CD4-positive, alpha-beta T cell treated with Interferon alpha-2 for 1 hour (primary cell): ENCODE measurements around the gene DGLUCY.

Experiments used
- DNase-seq, 2 donors: peaks; one replicate each; pipeline ENCODE4 v3.0.0-alpha.2; 2020 to 2022

Gene DGLUCY

DNA sequence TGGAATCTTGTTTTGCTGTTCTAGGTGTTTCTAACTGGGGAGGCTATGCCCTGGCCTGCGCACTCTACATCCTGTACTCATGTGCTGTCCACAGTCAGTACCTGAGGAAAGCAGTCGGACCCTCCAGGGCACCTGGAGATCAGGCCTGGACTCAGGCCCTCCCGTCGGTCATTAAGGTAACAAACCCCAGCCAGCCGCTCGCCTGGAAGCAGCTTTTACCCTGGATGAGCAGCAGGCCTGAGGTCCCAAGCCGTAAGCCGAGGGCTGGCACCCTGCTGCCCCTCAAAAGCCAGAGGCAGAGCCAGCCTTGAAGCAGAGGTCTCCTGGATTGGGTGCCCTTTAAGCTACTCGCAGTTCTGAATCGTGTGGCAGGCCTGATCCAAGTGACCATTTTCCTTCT lies 101.5 kb downstream of the DGLUCY start:
- no peak for DNase-seq

DNA sequence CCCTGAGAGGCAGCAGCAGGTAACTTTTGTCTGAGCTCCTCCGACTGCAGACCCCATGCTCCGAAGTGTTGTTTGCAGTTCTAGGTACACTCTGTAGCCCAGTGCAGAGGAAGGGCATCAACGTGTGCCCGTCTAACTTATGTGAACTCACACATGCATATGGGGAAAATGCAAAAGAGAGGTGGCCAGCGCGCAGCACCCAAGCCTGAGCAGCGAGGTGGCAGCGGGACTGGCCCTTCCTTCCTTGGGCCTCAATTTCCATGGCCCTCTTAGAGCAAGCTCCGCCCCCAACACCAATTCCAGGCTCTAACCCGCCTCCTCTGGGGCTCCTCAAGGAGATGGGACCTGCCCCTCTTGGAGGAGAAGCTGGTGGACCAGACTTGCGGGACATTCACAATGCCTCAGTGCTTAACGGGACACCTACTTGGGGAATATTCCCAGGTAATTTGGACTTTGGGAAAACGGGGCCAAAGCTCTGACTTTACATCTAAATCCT lies 102.9 kb downstream of the DGLUCY start:
- no peak for DNase-seq

DNA sequence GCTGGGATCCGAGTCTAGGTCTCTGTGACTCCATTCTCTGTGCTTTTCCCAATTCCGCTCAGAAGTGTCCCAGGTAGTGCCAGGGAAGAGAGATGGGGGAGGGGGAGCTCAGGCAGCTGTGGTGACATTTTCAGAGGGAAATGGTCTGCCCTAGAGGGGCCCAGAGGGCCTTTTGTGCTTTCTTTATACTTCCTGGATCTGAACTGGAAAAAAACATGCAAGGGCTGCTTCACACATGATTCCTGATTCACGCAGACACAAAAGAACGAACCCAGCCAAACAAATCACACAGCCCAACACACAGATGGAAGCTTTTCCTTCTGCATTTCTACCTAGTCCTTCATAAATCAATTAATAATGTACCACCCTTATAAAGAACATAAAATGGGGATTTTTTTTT lies 104.1 kb downstream of the DGLUCY start:
- no peak for DNase-seq

DNA sequence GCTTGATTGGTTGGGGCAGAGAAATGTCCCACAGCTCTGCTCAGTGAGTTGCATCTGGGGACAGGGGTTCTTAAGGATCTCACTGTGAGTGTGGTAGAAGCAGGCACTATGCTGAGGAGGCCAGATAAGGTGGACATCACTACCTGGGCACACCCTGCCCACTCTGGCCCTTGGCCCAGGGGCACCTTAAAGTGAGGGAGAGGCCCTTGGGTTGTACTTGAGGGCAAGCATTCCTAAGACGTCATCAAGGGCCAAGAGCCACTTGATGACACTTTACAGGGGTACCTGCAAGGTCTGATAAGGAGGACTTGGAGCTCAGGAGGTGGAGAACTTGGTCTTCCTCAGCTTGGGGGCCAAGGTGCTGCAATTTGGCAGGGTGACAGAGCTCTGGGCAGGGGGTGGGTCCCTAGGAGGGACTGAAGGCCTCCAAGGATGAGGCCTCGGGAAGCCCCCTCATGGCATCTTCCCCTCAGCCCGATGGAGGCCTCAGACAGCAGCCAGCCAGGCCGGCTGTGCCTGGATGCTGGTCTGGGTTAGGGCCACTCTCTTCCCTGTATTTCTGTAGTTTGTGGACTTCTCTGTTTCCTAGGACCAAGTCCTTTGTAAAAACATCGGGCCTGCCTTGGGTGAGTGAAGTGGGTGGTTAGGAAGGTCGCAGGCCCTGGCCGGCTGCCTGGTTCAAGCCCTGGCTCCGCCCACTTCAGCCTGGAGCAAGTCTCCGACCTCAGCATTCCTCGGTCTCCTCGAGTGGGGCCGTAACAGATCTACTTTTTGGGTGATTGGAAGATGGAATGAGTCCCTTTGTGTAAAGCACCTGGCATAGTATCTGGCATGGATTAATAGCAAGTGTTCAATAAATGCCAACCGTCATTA lies 105.9 kb downstream of the DGLUCY start:
- DNase-seq: no peak

DNA sequence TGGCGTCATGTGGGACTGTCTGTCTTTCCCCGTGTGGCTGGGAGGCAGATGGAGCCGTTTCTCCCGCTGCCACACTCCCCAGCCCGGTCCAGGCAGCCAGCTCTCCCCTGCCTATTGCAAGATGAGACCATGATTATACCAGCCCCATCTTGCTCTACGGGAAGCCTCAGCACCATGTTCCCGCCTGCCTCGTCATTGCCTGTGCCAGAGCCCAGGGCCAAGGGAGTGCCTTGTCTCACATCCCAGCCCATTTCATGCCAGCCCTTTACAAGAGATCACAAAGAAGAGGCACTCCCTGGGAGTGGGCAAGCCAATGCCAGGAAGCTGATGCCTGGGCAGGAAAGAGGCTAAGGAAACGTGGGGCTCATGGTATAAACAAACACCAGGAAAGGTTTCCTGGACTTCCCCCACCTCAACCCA lies 106.7 kb downstream of the DGLUCY start:
- no peak for DNase-seq

DNA sequence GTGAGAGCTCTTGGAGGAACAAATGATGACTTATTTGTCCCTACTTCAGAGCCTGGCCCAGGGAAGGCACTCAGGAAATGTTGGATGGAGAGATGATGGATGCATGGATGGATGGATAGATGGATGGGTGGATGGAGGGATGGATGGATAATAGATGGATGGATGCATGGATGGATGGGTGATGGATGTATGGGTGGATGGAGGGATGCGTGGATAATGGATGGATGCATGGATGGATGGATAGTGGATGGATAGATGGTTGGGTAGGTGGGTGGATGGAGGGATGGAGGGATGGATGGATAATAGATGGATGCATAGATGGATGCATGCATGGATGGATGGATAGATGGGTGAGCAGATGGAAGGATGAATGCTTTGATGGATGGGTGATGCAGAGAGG lies 107.4 kb downstream of the DGLUCY start:
- no peak for DNase-seq

DNA sequence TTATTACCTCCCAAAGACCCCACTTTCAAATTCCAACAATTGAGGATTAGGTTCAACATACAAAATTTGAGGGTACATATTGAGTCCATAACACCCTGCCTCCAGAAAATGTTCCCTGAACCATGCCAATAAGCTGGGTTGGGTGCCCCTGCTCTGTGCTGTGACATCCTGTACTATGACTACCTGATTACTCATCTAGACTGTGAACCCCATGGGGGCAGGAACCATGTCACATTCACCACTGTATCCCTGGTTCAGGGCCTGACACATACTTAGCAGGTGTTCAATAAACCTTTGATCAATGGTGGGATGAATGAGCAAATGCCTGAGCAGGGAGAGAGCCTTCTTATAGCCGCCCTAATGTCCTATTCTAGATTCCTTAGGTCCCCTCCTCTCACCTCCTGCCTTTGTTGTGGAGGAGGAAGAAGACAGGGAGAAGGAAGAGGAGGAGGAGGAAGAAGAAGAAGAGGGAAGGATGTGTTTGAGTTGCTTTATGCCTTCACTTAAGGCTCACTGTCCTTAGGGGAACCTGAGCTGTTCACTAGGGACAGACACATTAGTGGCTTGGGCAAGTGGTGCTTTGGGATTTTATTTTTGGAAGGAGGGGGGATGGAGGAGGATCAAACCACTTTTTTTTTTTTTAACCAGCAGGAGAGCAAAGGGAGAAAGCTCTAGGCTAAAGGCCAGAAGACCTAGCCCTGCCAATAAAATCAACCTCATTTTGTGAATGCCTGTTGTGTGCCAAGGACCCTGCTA lies 109.3 kb downstream of the DGLUCY start:
- DNase-seq: no peak

DNA sequence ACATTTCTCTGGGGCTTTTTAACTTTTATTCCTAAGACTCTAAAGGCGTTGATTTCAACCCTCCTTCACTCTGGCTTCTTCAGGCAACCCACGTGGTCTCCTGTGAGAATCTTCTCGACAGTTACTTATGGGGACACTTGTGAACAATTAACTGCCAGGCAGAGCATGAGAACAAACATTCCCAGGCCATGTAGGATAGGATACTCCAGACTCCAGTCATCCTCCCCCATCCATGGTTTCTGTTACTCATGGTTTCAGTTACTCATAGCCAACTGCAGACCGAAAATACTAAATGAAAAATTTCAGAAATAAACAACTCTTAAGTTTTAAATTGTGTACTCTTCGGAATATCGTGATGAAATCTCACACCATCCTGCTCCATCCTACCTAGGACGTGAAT lies 111.2 kb downstream of the DGLUCY start:
- DNase-seq: no peak

DNA sequence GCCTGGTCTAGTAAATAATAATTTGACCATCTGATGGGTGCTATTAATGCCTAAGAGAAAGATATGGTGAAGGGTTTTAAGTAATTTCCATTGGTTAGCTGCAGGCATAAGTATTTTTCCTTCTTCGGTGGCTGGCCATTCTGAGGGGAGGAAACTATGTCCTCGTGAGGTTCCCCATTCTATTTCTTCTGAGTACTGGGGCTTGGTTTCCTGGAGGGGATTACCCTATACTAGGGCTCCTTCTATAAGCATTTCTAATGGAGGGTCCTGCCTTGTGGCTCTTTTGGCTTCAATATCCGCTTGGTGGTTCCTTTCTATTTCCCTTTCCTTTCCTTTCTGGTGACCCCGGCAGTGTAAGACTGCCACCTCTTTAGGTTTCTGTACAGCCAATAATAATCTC lies 112.5 kb downstream of the DGLUCY start:
- DNase-seq: peak in 1 of 2 donors; percentile 50

DNA sequence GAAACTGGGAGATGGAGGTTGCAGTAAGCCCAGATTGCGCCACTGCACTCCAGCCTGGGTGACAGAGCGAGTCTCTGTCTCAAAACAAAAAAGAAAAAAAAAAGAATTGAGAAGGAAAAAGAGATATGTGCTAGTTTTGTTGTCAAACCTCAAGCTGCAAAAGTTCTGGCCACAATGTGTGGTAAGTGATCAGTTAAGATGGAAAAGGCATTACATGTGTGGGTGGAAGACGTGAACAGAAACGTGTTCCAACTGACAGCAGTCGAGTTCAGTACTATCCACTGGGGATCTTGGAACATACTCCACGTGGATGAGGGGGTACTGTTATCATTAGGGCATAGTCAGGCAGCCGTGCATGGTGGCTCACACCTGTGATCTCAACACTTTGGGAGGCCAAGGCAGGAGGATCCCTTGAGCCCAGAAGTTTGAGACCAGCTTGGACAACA lies 113.3 kb downstream of the DGLUCY start:
- DNase-seq: peak in 1 of 2 donors; percentile 47

DNA sequence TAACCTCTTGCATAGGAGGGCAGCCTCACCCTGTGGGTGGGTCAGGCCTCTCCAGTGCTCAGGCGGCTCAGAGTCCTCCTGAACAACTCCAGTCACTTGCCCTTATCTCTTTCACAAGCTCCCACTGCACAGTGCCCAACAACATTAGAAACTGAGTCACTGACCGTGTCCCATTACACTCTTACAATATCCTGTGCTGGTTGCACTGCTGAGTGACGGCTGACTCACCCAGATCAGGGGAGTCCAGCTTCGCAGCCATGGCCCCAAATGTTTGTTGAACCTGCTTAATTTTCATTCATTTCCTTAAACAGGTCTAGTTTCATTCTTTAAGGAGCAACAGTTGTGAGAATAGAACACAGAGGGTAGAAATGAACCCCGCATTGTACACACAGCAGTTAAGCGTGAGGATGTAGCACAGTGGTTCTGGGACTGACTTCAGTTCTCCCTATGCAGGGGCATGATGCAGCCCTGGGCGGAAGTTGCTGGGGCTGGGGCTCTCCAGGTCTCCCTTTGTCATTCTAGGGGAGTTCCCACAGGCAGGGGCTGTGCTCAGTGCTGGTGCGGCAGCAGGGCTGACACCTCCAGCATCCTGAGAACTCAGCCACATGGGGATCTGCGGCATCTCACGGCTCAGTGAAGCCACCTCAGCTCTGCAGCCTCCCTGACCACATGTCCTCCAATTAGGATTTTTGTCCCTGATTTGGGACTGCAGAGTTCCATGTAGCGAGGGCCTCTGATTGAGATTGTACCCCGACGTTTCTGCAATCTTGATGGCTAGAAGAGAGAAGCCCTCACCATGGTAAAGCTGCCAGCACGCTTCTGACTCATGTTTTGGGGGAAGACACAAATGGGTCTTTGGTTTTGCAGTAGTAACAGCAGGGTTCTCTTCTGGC lies 114.5 kb downstream of the DGLUCY start:
- peak; percentile 67 to 84 for DNase-seq

DNA sequence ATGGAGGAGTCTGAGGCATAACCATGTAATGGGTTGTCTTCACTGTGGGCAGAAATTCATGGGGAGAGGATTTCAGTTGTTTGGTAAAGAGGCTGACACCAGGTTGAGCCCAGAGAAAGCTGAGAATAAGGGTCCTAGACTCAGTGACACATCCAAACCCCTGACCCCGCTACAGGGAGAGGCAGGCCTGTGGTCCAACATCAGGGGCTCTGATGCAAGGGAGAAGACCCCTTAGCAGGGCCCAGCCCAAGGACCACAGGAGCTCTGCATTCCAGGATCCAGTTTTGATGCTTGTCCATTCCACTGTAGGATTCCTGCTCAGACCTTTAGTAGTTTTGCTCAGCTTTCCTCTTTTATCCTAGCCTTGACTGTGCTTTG lies 115.1 kb downstream of the DGLUCY start:
- no peak for DNase-seq

DNA sequence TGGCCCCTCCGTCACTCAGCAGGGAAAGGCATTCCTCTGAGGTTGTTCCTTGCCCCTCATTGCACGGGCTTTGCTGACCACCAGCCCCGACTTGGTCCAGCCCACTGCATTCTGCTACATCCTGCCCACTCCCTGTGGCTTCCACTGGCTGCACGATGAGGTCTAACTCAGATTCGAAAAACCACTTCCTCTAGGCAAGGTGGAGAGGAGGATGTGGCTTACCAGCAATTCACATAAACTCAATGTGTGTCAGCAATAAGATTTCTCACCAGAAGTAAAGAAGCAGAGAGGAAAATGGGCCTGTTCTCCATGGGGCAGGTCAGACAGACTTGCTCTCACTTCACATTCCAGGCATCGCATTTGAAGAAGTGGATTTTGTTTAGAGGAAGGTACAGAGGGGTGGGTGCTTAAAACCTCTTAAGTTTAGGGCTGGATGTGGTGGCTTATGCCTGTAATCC lies 115.9 kb downstream of the DGLUCY start:
- peak; percentile 64 to 84 for DNase-seq

DNA sequence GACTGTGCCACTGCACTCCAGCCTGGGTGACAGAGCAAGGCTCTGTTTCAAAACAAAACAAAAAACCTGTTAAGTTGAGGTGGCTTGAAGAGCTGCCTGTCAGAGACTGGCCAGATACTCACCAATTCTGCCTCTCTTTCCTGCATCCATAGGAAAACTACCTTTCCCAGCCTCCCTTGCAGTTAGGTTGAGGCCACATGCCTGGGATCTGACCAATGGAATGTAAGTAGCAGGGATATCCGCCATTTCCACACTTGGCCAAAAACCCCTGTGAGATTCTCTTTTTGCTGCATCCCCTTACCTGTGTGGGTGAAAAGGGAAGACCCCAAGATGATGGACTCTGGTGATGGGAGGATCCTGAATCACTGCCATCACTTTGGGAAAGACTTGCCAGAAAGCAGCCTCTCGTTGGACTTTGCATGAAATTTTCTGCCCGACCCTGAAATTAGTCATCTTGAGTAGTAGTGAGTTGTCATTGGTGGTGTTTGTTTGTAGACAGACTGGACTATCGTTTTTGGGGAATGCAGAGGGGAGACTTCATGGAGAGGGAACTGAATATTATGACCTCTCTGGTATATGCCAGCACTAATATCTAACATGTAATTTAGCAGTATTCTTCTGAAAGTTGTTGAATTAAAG lies 116.6 kb downstream of the DGLUCY start:
- peak in 1 of 2 donors; percentile 49 for DNase-seq

DNA sequence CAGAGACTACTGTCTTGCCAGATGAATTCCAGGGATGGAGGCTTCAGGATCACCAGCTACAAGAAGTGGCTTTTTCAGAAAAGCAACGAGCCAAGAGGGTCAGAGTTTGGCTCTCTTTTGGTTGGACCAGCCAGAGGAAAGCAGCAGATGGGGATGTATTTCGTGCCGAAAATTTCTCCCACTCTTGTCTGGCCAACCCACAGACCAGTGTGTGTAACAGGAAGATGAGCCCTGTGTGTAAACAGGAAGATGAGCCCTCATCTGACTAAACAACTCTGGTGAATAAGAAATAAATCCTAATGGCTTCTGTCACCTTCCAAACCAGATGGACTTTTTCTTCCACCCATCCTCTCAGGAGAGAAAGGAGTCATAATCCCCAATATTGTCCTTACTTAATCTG lies 117.6 kb downstream of the DGLUCY start:
- no peak for DNase-seq

DNA sequence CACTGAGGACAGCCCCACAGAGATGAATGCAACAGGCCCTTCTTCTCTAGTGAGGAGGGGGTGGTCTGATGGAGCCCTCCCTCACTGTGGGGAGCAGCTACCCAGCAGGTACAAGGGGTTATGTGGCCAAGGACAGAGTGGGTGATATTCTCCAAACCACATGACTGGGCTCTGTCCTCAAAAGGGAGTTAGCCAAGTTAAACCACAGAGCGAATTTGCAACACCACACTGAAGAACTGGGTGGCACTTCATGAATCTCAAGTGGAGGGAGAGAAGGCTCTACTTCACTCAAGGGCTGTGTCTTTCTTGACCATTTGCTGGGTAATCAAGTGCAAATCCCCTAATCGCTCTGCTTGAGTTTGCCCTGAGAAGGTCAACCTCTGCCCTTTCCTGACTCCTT lies 118.2 kb downstream of the DGLUCY start:
- DNase-seq: no peak

DNA sequence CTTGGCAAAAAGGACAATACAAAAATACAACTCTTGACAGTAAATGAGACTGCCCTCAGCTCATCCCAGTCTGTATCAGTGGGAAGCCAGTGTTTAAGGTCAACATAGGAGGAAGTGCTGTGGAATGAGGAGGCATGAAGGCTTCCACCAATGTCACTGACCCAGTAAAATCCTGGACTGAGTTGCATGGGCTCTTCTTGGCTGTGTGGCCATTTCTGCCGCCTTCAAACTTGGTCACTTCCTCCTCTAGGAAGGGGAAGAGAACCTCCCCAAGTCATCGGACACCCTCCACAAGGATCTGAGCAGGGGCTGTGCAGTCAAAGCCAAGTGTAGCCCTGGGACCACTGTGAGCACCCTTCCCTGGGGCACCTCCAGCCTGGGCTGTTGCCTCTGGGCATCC lies 118.7 kb downstream of the DGLUCY start:
- no peak for DNase-seq

DNA sequence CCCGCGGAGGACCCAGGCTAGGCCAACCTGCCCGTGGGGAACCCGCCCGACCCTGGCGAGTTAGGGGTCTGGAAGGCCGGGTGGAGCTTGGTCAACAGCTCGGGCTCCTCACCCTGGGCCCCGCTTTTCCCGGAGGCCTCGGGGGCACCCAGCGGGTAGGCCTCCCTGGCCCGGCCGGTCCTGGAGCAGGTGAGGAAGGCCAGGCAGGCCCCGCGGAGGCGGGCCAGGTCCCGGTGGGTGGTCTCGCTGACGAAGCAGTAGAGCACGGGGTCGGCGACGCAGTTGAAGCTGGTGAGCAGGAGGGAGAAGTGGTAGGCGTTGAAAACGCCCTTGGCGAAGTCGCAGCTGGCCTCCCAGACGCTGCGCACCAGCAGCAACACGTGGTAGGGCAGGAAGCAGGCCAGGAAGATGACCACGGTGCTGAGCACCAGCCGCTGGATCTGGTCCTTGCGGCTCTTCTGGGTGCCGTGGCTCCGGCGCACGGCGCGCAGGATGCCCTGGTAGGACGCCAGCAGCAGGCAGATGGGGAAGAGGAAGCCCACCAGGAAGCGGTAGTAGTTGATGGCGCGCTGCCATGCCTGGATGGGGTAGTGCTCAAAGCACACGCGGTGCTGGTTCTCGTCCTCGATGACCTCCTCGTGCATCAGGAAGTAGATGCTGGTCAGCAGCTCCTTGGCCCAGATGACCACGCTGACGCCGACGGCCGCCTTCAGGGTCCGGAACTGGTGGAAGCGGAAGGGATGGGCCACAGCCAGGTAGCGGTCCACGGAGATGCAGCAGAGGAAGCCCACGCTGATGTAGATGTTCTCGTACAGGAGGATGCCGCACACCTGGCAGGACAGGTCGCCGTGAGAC lies 120.3 kb downstream of the DGLUCY start:
- DNase-seq: no peak

DNA sequence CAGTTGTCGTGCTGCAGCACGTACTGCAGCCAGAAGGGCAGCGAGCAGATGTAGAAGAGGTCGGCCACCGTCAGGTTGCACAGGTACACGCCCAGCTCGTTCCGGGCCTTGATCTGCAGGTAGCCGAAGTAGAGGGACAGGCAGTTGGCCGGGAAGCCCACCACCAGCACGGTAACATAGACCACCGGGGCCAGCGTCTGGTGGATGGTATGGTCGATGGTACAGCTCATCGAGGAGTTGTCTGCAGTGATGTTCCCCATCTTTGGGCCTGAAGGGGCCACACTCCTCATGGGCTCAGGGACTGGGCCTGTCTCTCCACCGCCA lies 120.9 kb downstream of the DGLUCY start:
- no peak for DNase-seq

DNA sequence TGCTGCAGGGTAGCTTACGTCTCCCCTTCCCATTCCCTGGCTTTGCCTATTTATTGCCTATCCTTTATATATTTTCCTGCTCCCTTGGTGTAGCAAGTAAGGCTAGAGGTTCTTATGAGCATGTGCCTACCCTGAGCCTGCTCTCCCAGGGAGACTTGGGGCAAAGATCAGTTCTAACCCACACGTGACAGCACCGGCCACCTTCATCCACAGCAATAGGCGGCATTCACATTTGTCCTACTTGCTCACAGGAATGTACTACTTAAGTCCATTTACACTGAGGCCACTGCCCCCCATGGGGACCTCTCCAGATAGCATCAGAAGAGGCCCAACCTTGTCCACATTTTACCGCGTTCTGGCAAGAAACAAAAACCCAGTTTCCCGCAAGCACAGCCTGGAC lies 122.0 kb downstream of the DGLUCY start:
- no peak for DNase-seq

DNA sequence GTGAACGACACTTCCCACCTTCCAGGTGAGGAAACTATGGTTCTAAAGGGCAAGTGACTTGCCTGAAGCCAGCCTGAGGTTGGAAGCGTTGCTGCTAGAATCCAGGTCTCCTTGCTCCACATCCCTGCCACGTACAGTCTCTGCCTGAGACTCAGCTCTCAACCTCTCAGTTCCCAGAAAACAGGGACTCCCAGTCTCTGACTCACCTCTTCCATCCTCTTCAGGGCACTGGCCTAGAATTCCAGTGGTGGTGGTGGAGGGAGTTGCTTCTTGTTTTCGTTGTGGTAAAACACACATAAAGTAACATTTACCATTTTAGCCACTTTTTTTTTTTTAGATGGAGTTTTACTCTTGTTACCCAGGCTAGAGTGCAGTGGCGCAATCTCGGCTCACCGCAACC lies 123.3 kb downstream of the DGLUCY start:
- DNase-seq: no peak

DNA sequence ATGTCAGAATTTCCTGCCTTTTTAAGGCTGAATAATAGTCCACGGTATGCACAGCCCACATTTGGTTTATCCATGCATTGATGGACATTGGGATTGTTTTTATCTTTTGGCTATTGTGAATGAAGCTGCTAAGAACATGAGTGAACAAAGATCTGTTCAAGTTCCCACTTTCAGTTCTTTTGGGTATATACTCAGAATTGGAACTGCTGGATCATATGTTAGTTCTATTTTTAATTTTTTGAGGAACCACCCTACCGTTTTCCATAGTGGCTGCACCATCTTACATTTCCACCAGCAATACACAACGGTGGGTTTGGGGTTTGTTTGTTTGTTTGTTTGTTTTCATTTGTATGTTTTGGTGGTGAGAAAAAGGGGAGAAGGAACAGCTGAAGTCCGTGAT lies 124.2 kb downstream of the DGLUCY start:
- DNase-seq: no peak
